Posterior vena cava (tissue), 2 donors: ENCODE results near the gene RPL41. TPM values are rescaled to one million over a fixed set of nuclear protein-coding genes. Genes with fewer than 3 reads are reported as not detected.
"Not testable (repeated sequence)": the region's sequence is repeated elsewhere in the genome, so short reads cannot be mapped to it uniquely, and the experiment has no call there.

ENCODE experiments used
- DNase-seq: peaks from one replicate; pipeline ENCODE4 v3.0.0-alpha.2; 2020; ENCODE audit warnings: low spot score
- intact Hi-C, 2 donors: fragments of 100-400 bp; cut with DNase I; formaldehyde crosslinking; loops; one replicate each; pipeline versions ENCODE4 v1.14.1 to v1.14.2; 2022 to 2023
- total RNA-seq, 2 donors: library from RNA; stranded (reverse); fragmentation: NEBNext Ultra II Directional; extraction: Animal tissue kit (Norgen Biotek cat#: 25700); gene quantifications; one replicate each; pipeline ENCODE4 v1.2.1, GENCODE V29; 2021
- donor health status: DM: yes; HTN: yes; CAD: no.
- donor health status: DM: yes; HTN: yes; CAD: no.

Gene RPL41
- total RNA-seq, 2 donors from 2014 or later = 2,364 to 2,753 TPM

- intact Hi-C loops = no loop called here
- no peak for DNase-seq
Observed at GRCh38 chr12:56146492-56147460, 30.3 kb downstream of the RPL41 start.

GRCh38 chr12:56150563-56150962, 34.1 kb downstream of the RPL41 start:
- intact Hi-C loops = no loop called here
- DNase-seq = no peak

- DNase-seq = no peak
- intact Hi-C loops = no loop called here
Observed at GRCh38 chr12:56151672-56152131, 35.3 kb downstream of the RPL41 start.

- peak; percentile 99 for DNase-seq
- intact Hi-C loops = no loop called here
Observed at GRCh38 chr12:56152132-56152755, 35.8 kb downstream of the RPL41 start, which contains the start of gene MYL6B. Gene MYL6B, plus strand, starts transcription at chr12:56152587. Its CDS starts 1,332 bp downstream, at chr12:56153919.

- no peak for DNase-seq
- intact Hi-C loops = no loop called here
Observed at GRCh38 chr12:56152756-56153677, 36.6 kb downstream of the RPL41 start.

GRCh38 chr12:56153678-56154065, 37.2 kb downstream of the RPL41 start:
- no peak for DNase-seq

GRCh38 chr12:56154246-56154771, 37.9 kb downstream of the RPL41 start:
- intact Hi-C loops = no loop called here
- no peak for DNase-seq

More at GRCh38 chr12:56153678-56154065, 37.2 kb downstream of the RPL41 start:
- intact Hi-C loops = no loop called here

GRCh38 chr12:56154818-56155217, 38.4 kb downstream of the RPL41 start:
- intact Hi-C loops = no loop called here
- DNase-seq = no peak

GRCh38 chr12:56155256-56155845, 38.9 kb downstream of the RPL41 start:
- intact Hi-C loops = no loop called here
- DNase-seq = no peak

GRCh38 chr12:56156464-56157200, 40.2 kb downstream of the RPL41 start:
- intact Hi-C loops, DNase-seq: not testable (repeated sequence)

GRCh38 chr12:56157201-56158028, 41.0 kb downstream of the RPL41 start:
- DNase-seq = peak; percentile 92
- intact Hi-C loops = loop anchor here in 1 of 2 donors (2.0 kb wide), 1 partner anchor 33 kb away; no protein-coding TSS in a partner anchor

GRCh38 chr12:56158029-56158925, 41.8 kb downstream of the RPL41 start, which contains the start of gene MYL6:
Gene MYL6, plus strand, starts transcription at chr12:56158359. Its CDS starts 43 bp downstream, at chr12:56158402.
- intact Hi-C loops = loop anchor here in 1 of 2 donors (2.0 kb wide), 1 partner anchor 33 kb away; no protein-coding TSS in a partner anchor
- peak; percentile 98 for DNase-seq

GRCh38 chr12:56158926-56159461, 42.6 kb downstream of the RPL41 start:
- peak; percentile 94 for DNase-seq
- intact Hi-C loops = loop anchor here in 1 of 2 donors (2.0 kb wide), 1 partner anchor 34 kb away; no protein-coding TSS in a partner anchor

- intact Hi-C loops = loop anchor here in 1 of 2 donors (2.0 kb wide), 1 partner anchor 35 kb away; no protein-coding TSS in a partner anchor
- no peak for DNase-seq
Observed at GRCh38 chr12:56159482-56160192, 43.2 kb downstream of the RPL41 start.
